Right cardiac atrium (tissue), 5 donors: ENCODE data around the gene GRB14. TPM values are rescaled to one million over a fixed set of nuclear protein-coding genes. Genes with fewer than 3 reads are reported as not detected.
"Not testable (repeated sequence)": the region's sequence is repeated elsewhere in the genome, so short reads cannot be mapped to it uniquely, and the experiment has no call there.

Experiments used
- ATAC-seq, 2 donors: fragments of 200-7000 bp; cut with Tn5 transposase; one replicate each; pipeline versions ENCODE4 v1.8.0 to v1.9.1; 2020; ENCODE audit warnings: moderate library complexity in 2 of 2, mild to moderate bottlenecking in 1 of 2
- DNase-seq, 3 donors: peaks; one replicate each; pipeline ENCODE4 v3.0.0-alpha.2; 2020
- H3K27ac ChIP-seq: one replicate; pipeline ENCODE4 v1.5.1; 2013; ENCODE audit warnings: mild to moderate bottlenecking, low read length, control low read depth, moderate library complexity
- H3K27me3 ChIP-seq: one replicate; pipeline ENCODE4 v1.6.1; 2013; ENCODE audit not compliant: control insufficient read depth, insufficient read depth
- H3K4me1 ChIP-seq: one replicate; pipeline ENCODE4 v1.6.1; 2013; ENCODE audit warnings: low read length; ENCODE audit not compliant: control insufficient read depth, insufficient read depth
- H3K4me3 ChIP-seq: one replicate; pipeline ENCODE4 v1.5.1; 2013; ENCODE audit warnings: low read length, control low read depth
- H3K9me3 ChIP-seq: one replicate; pipeline ENCODE4 v1.6.1; 2013; ENCODE audit warnings: low read length; ENCODE audit not compliant: control insufficient read depth
- WGBS: extraction: QIAGEN DNeasy Blood & Tissue Kit; methylation state at CpG from one replicate; pipeline ENCODE4 v1.1.7; 2013; 5-methylcytosine and 5-hydroxymethylcytosine counted together
- intact Hi-C, 4 donors: fragments of 100-400 bp; cut with DNase I; formaldehyde crosslinking; loops; one replicate each; pipeline versions ENCODE4 v1.11.0 to v1.14.0; 2022 to 2023
- polyA plus RNA-seq: library from polyadenylated mRNA; stranded (reverse); fragments of 200-250 nt; gene quantifications from one replicate; pipeline ENCODE4 v1.2.3, GENCODE V29; 2013
- total RNA-seq, 4 donors: library from RNA; stranded (reverse); fragmentation: NEBNext Ultra II Directional; extraction: Animal tissue kit (Norgen Biotek cat#: 25700); gene quantifications; one replicate each; pipeline ENCODE4 v1.2.1, GENCODE V29; 2021
- donor health status: healthy with polysubstance abuse.
- donor health status: DM: no; HTN: yes; CAD: no.
- donor health status: DM: no; HTN: no; CAD: no.
- donor health status: DM: no; HTN: yes; CAD: no; lungs with severe emphysema.
- donor health status: DM: yes; HTN: yes; CAD: no.

Gene GRB14
- total and polyA plus RNA-seq, 5 donors: 11.4 to 20.0 (median 16.9) TPM

DNA sequence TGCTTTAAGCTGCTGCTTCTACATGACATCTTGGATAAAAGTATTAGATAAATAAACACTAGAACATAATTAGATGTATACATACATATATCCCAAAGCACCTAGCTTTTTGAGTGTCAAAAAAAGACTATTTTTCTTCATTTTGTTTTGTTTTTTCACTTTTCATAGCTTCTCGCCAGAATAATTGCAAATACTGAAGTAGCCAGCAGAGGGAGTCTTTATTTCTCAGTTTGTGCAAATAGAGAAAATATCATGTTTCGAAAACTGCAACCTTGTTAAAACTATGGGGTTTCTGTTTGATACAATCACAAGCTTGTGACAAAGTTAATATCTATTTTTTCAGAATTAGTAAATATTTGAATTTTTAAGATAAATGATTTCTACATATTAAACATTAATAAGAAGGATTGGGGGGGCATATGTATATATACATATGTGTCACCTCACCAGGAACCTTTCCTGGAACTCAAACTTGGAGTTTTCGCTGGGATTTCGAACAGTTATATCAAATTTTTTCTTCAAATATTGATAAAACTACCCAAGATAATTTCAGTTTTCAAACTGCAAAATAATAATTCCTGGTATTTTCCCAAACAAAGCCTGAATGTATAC, 61.0 kb downstream of the GRB14 start:
- intact Hi-C loops: loop anchor here in 2 of 4 donors (5.0 to 10.0 kb wide), 3 partner anchors 42 to 157 kb away; no protein-coding TSS in a partner anchor
- ATAC-seq: no peak
- no peaks in the 10 kb centered on the region for H3K9me3 ChIP-seq

DNA sequence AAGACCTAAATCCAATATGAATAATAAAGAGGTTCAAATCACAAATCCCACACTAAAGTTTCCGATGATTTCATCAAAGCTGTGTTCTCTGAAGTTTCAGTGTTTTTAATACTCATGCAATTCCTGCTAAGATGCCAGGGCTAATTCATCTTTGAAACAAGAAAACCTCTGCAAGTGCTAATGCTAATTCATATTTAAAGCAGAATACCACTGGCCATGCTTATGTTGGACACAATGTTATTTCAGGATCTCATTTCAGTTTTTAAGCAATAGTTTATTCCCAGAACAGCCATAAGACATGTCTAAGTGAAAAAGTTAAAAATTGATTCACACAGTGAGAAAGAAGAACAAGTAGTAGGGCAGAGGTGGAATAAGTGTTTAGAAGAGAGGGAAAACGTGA, 62.8 kb downstream of the GRB14 start:
- no peak overlapping the region for H3K27ac ChIP-seq
- ATAC-seq (no peak), DNase-seq (no peak)
- WGBS: 69% methylated on average over 2 of the region's 2 CpGs
- no peaks in the 10 kb centered on the region for H3K27me3 ChIP-seq
- intact Hi-C loops: loop anchor here in 1 of 4 donors (5.0 kb wide), 1 partner anchor 159 kb away; no protein-coding TSS in a partner anchor
- H3K4me1 ChIP-seq: no peaks in the 10 kb centered on the region
- H3K4me3 ChIP-seq: no peak overlapping the region
- no peaks in the 10 kb centered on the region for H3K9me3 ChIP-seq

More for the DNA sequence above, 61.0 kb downstream of the GRB14 start:
- Histone ChIP-seq H3K4me3 (peak overlapping the region; percentile 45), H3K27ac (no peak overlapping the region), H3K27me3 (no peaks in the 10 kb centered on the region), H3K4me1 (no peaks in the 10 kb centered on the region)
- WGBS: 28% methylated on average over 4 of the region's 4 CpGs
- DNase-seq: no peak

- no peaks in the 10 kb centered on the region for H3K9me3 ChIP-seq
- intact Hi-C loops: no loop called here
- no peak overlapping the region for H3K4me3 ChIP-seq
- H3K27ac ChIP-seq: no peak overlapping the region
- ATAC-seq (no peak), DNase-seq (no peak)
- H3K27me3 ChIP-seq: no peaks in the 10 kb centered on the region
- no peaks in the 10 kb centered on the region for H3K4me1 ChIP-seq
- 44% methylated on average over 2 of the region's 2 CpGs for WGBS
These were observed 66.8 kb downstream of the GRB14 start for GRCh38 chr2:164554487-164554886.

DNA sequence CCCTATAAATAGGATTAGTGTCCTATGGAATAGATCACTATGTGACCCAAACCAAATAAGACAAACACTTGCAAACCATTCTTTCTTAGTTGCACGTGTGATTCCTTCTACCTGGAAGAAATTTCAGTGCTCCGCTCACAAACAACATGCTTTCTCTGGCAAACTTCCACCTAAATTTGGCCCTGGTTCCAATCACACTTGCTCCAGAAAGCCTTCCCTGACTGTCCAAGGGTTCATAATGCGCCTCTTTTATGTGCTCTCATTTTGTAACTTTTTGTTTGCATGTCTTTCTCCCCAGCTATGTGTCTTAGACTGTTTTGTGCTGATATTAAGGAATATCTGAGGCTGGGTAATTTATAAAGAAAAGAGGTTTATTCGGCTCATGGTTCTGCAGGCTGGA, 69.8 kb downstream of the GRB14 start:
- H3K9me3 ChIP-seq: no peaks in the 10 kb centered on the region
- no peak overlapping the region for H3K27ac ChIP-seq
- 90% methylated on average over 4 of the region's 4 CpGs for WGBS
- no peaks in the 10 kb centered on the region for H3K4me1 ChIP-seq
- ATAC-seq (no peak), DNase-seq (no peak)
- no peak overlapping the region for H3K4me3 ChIP-seq
- no peaks in the 10 kb centered on the region for H3K27me3 ChIP-seq
- intact Hi-C loops: no loop called here

DNA sequence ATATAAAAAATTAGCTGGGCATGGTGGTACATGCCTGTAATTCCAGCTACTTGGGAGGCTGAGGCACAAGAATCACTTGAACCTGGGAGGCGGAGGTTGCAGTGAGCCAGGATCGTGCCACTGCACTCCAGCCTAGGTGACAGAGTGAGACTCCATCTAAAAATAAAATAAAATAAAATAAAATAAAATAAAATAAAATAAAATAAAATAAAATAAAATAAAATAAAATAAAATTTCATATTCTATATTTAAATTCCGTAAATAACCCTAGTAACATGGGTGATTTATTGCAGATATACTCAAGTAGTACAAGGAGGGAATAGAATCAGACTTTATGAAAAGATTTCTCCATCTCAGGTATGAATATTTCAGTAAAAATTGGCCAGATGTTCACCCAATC, 71.6 kb downstream of the GRB14 start:
- intact Hi-C loops, H3K4me1 ChIP-seq, DNase-seq, H3K27me3 ChIP-seq, H3K27ac ChIP-seq, H3K4me3 ChIP-seq, H3K9me3 ChIP-seq, ATAC-seq: not testable (repeated sequence)
- WGBS: 93% methylated on average over 3 of the region's 3 CpGs

GRCh38 chr2:164545484-164545883, 75.8 kb downstream of the GRB14 start:
- H3K4me3 ChIP-seq: no peak overlapping the region
- DNase-seq (no peak), ATAC-seq (no peak)
- intact Hi-C loops: no loop called here
- WGBS: 78% methylated on average over 5 of the region's 5 CpGs
- H3K27me3 ChIP-seq: no peaks in the 10 kb centered on the region
- no peak overlapping the region for H3K27ac ChIP-seq
- H3K9me3 ChIP-seq: peaks cover 1% of the 10 kb centered on the region
- peaks cover 1% of the 10 kb centered on the region for H3K4me1 ChIP-seq

GRCh38 chr2:164542581-164543021, 78.7 kb downstream of the GRB14 start:
- no peaks in the 10 kb centered on the region for H3K27me3 ChIP-seq
- ATAC-seq (no peak), DNase-seq (no peak)
- no peak overlapping the region for H3K4me3 ChIP-seq
- peaks cover 1% of the 10 kb centered on the region for H3K9me3 ChIP-seq
- 43% methylated on average over 2 of the region's 2 CpGs for WGBS
- H3K27ac ChIP-seq: no peak overlapping the region
- H3K4me1 ChIP-seq: peaks cover 1% of the 10 kb centered on the region
- intact Hi-C loops: no loop called here

DNA sequence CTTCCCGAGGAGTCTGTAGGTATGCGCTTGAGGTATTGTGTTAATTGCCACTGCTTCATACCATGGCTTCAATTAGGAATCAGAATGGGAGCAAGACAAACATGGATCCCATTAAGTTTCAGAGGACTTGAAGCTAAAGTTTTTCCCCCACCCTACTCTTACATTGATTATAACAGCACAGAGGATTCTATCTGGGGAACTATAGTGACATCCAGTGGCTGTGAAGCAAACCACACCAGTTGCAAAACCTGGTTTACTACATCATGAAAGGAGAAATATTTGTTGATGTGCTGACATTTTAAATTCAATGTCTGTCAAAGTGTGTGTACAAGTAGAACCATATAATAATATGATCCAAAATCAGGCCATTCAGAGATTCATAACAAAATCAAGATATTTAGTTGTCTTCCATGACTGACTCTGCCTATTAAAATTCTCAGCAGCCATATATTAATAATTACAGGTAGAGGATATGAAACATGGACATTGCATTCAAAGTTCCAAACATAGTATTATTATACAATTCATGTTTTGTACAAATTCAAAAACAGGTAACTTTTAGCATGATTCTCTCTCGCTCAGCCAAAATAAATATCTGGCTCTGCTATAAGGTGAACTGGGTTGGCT, 82.9 kb downstream of the GRB14 start:
- WGBS: 87% methylated on average over 3 of the region's 3 CpGs

GRCh38 chr2:164535280-164536025, 85.8 kb downstream of the GRB14 start:
- no peak for ATAC-seq
- Histone ChIP-seq H3K27ac (no peak overlapping the region), H3K27me3 (no peaks in the 10 kb centered on the region), H3K4me1 (no peaks in the 10 kb centered on the region), H3K9me3 (no peaks in the 10 kb centered on the region), H3K4me3 (no peak overlapping the region)
- DNase-seq: no peak
- WGBS: 41% methylated on average over 5 of the region's 5 CpGs
- intact Hi-C loops: no loop called here

More for the DNA sequence above, 82.9 kb downstream of the GRB14 start:
- intact Hi-C loops: no loop called here
- Histone ChIP-seq H3K4me3 (no peak overlapping the region), H3K27me3 (no peaks in the 10 kb centered on the region), H3K27ac (no peak overlapping the region), H3K9me3 (no peaks in the 10 kb centered on the region), H3K4me1 (peaks cover 1% of the 10 kb centered on the region)
- DNase-seq: no peak
- peak; percentile 37 to 64 for ATAC-seq

DNA sequence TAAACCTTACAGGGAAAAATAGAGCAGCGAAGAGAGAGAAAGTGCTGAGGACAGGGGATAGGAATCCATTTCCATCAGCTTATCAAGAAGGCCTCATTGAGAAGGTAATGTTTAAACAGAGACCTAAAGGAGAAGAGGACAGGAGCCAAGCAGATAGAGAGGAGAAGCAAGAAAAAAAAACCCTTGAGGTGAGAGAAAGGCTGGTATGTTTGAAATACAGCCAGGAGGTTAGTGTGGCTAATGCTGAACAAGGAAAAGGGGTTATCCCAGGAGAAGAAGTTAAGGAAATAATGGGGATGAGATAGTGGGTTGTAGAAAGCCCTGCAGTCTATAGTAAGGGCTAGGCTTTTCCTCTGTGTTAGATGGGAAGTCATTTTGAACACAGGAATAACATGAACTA, 90.8 kb downstream of the GRB14 start:
- Histone ChIP-seq H3K4me1 (no peaks in the 10 kb centered on the region), H3K27ac (no peak overlapping the region), H3K4me3 (no peak overlapping the region), H3K9me3 (no peaks in the 10 kb centered on the region), H3K27me3 (no peaks in the 10 kb centered on the region)
- ATAC-seq (no peak), DNase-seq (no peak)
- intact Hi-C loops: no loop called here
- 88% methylated on average over 1 of the region's 1 CpG for WGBS

GRCh38 chr2:164523726-164524125, 97.6 kb downstream of the GRB14 start:
- DNase-seq (no peak), ATAC-seq (no peak)
- WGBS: 84% methylated on average over 1 of the region's 1 CpG
- Histone ChIP-seq H3K4me1 (peaks cover 2% of the 10 kb centered on the region), H3K27me3 (no peaks in the 10 kb centered on the region), H3K27ac (no peak overlapping the region), H3K9me3 (no peaks in the 10 kb centered on the region), H3K4me3 (no peak overlapping the region)
- intact Hi-C loops: no loop called here
